Naive B cell (primary cell): ENCODE data around the gene GPR183. TPM values are rescaled to one million over a fixed set of nuclear protein-coding genes. Genes with fewer than 3 reads are reported as not detected.

Experiments used
- ATAC-seq, 2 donors: fragments of 150-1000 bp; cut with Tn5 transposase; 2 replicates each; pipeline ENCODE4 v1.10.0; 2021; ENCODE audit warnings: low read depth in 2 of 2, mild to moderate bottlenecking in 2 of 2, moderate library complexity in 2 of 2
- DNase-seq: peaks from one replicate; pipeline ENCODE4 v3.0.0; 2022
- H3K27ac Mint-ChIP-seq, 6 donors: one replicate each; pipeline ENCODE4 v1.8.0; 2020 to 2022; ENCODE audit warnings: mild to moderate bottlenecking in 6 of 6, mixed read lengths in 6 of 6, moderate library complexity in 5 of 6, inconsistent platforms in 2 of 6
- H3K27me3 Mint-ChIP-seq, 3 donors: one replicate each; pipeline ENCODE4 v1.8.0; 2021 to 2022; ENCODE audit warnings: mixed read lengths in 3 of 3, mild to moderate bottlenecking in 1 of 3
- H3K36me3 Mint-ChIP-seq, 2 donors: one replicate each; pipeline ENCODE4 v1.8.0; 2020 to 2022; ENCODE audit warnings: mixed read lengths in 2 of 2, inconsistent platforms in 1 of 2, mild to moderate bottlenecking in 1 of 2
- H3K4me1 Mint-ChIP-seq, 3 donors: one replicate each; pipeline ENCODE4 v1.8.0; 2020 to 2022; ENCODE audit warnings: mixed read lengths in 3 of 3, inconsistent platforms in 1 of 3, mild to moderate bottlenecking in 1 of 3, moderate library complexity in 1 of 3
- H3K4me3 Mint-ChIP-seq, 8 donors: one replicate each; pipeline ENCODE4 v1.8.0; 2020 to 2022; ENCODE audit warnings: mild to moderate bottlenecking in 8 of 8, mixed read lengths in 8 of 8, moderate library complexity in 8 of 8, inconsistent platforms in 2 of 8
- H3K9me3 Mint-ChIP-seq, 7 donors: one replicate each; pipeline ENCODE4 v1.8.0; 2020 to 2022; ENCODE audit warnings: mixed read lengths in 7 of 7, mild to moderate bottlenecking in 5 of 7, inconsistent platforms in 2 of 7, moderate library complexity in 1 of 7
- polyA plus RNA-seq, 6 donors: library from polyadenylated mRNA; unstranded; fragments of 300-500 nt; fragmentation: Illumina TruSeq; gene quantifications; one replicate each; pipeline ENCODE4 v1.2.3, GENCODE V29; 2021; ENCODE audit warnings: low read depth in 6 of 6

The GPR183 gene, protein sequence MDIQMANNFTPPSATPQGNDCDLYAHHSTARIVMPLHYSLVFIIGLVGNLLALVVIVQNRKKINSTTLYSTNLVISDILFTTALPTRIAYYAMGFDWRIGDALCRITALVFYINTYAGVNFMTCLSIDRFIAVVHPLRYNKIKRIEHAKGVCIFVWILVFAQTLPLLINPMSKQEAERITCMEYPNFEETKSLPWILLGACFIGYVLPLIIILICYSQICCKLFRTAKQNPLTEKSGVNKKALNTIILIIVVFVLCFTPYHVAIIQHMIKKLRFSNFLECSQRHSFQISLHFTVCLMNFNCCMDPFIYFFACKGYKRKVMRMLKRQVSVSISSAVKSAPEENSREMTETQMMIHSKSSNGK
- 100 to 1,000 TPM in 5 of 6 donors, 10 to 100 TPM in 1; 98.3 to 487 (median 158) TPM for polyA plus RNA-seq

DNA sequence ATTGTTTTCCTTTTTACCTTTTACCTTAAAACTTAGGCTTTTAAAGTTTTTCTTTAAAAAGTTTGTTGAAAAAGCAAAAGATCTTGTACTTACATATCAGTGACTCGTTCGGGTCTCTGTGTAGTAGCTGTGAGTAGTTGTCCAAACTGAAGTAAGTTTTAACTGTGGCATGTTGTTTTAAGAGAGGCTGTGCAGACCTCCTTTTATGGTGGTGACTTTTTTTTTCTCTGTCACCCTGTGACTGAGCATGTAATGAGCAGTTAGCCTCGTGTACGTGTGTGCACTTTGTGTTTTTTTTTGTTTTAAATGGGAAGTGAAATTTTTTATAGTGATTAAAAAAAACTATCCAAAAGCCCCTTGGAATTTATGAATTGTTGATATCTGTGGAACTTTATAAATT lies at the start of gene GPR183:
Gene GPR183 (minus strand): TSS at position 153 of the 400 bp plus-strand sequence. CDS start 11,254 bp downstream, outside the sequence.
- peak within 1 kb of the TSS; percentile 68 to 94 (median 91) for H3K4me3 Mint-ChIP-seq
- H3K27me3 Mint-ChIP-seq, result no peaks in the 10 kb centered on the region
- H3K4me1 Mint-ChIP-seq, result peaks cover 61 to 84% (median 80%) of the 10 kb centered on the region in 3 donors
- ATAC-seq (peak; percentile 92 to 94), DNase-seq (peak; percentile 70)
- peak within 1 kb of the TSS; percentile 86 to 98 (median 94) for H3K27ac Mint-ChIP-seq
- no peaks in the 10 kb centered on the region for H3K9me3 Mint-ChIP-seq
- H3K36me3 Mint-ChIP-seq, result peaks cover 10 to 17% of the 10 kb centered on the region in 2 donors

DNA sequence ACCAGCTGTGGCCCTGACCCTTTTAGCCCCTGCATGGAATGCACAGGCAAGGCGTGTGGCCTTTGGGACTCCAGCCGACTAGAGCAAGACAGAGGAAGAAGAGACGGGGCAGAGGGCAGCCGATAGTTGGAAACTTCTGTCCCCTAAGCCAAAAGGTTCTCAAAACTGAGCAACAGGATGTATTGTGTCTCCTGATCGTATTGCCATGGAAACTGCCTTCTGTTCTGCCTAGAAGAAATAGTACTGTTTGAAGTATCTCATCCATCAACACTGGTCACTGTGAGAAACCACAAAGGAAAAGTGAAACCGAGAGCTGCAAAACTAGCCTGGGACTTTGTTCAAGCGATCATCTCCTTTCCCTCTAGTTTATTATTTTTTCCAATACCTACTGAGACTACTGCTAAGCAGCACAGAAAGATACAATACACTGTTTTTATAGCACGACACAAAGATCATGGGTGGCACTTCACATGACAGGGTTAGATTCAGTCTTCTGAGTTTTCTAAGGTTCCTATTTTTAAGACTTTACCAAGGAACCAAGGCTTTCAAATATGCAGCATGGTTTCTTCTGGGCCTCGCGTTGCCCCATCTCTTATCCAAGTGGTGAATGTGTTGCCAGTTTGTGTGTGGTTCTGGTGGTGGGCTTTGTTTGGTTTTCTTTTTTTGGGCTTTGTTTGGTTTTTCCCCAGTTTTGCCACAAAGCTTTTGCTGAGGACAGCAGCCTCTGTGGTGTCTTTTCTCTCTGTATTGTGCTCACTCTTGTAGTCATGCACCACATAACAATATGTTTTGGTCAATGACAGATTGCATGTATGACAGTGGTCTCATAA lies 49.3 kb upstream of the GPR183 start:
- H3K36me3 Mint-ChIP-seq, result peaks cover 21 to 37% of the 10 kb centered on the region in 2 donors
- no peaks in the 10 kb centered on the region for H3K9me3 Mint-ChIP-seq
- H3K27me3 Mint-ChIP-seq, result no peaks in the 10 kb centered on the region
- H3K4me1 Mint-ChIP-seq, result peaks cover 62 to 83% (median 76%) of the 10 kb centered on the region in 3 donors
- peak; percentile 83 for DNase-seq
- peak; percentile 81 to 85 for ATAC-seq
- H3K27ac Mint-ChIP-seq, result peak overlapping the region; percentile 96 to 99 (median 98)
- H3K4me3 Mint-ChIP-seq, result peak overlapping the region; percentile 67 to 90 (median 74)

DNA sequence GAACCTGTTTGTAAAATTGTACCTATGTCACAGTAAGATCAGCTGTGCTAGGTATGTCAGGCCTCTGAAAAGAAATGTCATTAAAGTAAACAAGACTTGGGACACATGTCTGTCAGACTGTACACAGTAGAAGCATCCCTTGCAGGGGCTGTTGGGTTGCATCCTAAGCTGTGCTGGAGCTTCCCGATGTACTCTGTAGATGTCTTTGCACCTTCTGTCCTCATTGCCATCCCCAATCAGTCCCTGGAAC lies 48.7 kb upstream of the GPR183 start:
- peaks cover 21 to 31% of the 10 kb centered on the region in 2 donors for H3K36me3 Mint-ChIP-seq
- no peaks in the 10 kb centered on the region for H3K27me3 Mint-ChIP-seq
- ATAC-seq (peak in 1 of 2 donors; percentile 10), DNase-seq (no peak)
- H3K4me3 Mint-ChIP-seq, result peak overlapping the region; percentile 67 to 90 (median 74)
- no peaks in the 10 kb centered on the region for H3K9me3 Mint-ChIP-seq
- peak overlapping the region; percentile 96 to 99 (median 98) for H3K27ac Mint-ChIP-seq
- peaks cover 61 to 78% (median 70%) of the 10 kb centered on the region in 3 donors for H3K4me1 Mint-ChIP-seq

DNA sequence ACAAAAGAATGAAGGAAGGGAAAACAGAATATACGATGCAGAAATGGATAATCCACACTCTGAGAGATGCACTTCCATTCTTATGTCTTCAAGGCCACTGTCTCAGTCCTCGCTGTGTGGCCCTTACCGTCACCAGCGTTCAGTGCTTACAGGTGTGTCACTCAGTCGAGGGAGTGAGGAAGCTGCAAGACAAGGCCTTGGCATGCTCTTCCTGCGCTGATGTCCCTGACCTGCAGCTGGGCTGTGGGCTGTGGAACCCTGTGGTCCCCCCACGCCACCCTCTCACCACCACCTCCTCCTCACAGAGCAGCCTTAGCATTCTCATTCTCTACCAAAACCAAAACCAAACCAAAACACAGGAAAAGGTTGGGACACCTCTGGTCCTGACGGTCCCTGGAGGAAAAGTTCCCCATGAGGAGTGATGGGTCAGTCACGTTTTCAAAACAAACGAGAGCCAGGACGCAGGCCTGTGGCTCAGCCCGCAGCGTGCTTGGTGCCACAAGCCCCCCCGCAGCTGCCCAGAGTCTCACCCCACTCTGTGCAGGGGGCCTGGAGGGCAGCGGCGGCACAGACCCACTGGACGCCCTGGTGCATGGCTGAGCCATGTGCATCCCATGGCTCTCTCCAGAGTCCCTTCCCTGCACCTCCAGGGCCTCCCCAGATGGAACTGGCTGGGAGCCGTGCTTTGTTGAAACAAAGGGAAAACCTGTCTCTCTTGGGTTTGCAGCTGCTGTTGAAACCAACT lies 48.2 kb upstream of the GPR183 start:
- Mint-ChIP-seq H3K27me3 (no peaks in the 10 kb centered on the region), H3K27ac (peak overlapping the region; percentile 96 to 99 (median 98)), H3K9me3 (no peaks in the 10 kb centered on the region), H3K4me3 (peak overlapping the region; percentile 67 to 90 (median 74)), H3K36me3 (peaks cover 16 to 26% of the 10 kb centered on the region in 2 donors), H3K4me1 (peaks cover 56 to 74% (median 65%) of the 10 kb centered on the region in 3 donors)
- no peak for ATAC-seq
- DNase-seq, result no peak

DNA sequence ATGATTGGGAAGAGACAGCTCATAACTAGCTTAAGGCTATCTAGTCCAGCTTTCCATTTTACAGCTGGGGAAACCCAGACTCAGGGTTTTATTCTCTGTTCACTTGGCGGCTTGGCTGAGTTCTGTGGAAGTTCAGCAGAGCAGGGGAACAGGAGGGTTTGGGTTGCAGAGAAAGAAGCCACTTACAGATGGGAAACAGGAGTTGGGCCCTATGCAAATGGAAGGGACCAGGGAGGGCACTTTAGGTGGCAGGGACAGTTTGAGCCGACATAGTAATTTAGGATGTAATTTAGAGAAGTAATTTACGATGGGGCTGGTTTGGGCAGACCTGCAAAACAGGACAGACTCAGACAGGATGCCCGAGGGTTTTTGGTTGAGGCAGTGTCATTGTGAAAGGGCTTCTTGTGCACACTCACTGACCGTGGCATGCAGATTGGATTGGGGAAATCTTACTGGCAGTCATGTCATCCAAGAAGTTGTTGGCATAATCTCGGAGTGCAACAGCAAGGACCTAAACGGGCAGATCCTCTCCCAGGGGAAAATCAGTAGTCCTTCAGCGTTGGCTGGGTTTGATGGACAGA lies 47.3 kb upstream of the GPR183 start:
- ATAC-seq (peak in 1 of 2 donors; percentile 16), DNase-seq (peak; percentile 38)
- Mint-ChIP-seq H3K4me1 (peaks cover 50 to 71% (median 58%) of the 10 kb centered on the region in 3 donors), H3K4me3 (peak overlapping the region; percentile 54 to 88 (median 72)), H3K27ac (peak overlapping the region; percentile 94 to 98 (median 96)), H3K36me3 (peaks cover 8 to 30% of the 10 kb centered on the region in 2 donors), H3K9me3 (no peaks in the 10 kb centered on the region), H3K27me3 (no peaks in the 10 kb centered on the region)

DNA sequence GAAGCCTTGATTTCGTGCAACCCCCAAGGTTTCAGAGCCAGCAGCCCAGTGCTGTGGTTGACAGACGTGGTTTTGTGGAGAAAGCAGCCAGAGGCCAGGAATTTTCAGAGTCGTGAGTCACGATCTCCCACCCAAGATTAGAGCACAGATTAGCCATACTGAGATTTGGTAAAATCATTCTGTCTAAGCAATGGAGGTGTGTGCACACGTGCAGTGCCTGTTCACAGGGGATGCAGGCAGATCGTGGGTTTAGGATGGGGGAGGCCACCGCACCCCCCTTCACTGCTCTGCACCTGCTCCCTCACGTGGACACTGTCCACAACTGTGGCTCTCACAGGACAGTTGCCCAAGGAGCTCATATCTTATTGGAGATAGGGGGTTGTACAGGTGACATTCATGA lies 46.6 kb upstream of the GPR183 start:
- Mint-ChIP-seq H3K27ac (peak overlapping the region; percentile 20 to 98 (median 96)), H3K36me3 (peaks cover 10 to 32% of the 10 kb centered on the region in 2 donors), H3K4me3 (peak overlapping the region in 2 of 8 donors; percentile 10 to 71), H3K27me3 (no peaks in the 10 kb centered on the region), H3K9me3 (no peaks in the 10 kb centered on the region), H3K4me1 (peaks cover 49 to 70% (median 58%) of the 10 kb centered on the region in 3 donors)
- DNase-seq, result no peak
- no peak for ATAC-seq

DNA sequence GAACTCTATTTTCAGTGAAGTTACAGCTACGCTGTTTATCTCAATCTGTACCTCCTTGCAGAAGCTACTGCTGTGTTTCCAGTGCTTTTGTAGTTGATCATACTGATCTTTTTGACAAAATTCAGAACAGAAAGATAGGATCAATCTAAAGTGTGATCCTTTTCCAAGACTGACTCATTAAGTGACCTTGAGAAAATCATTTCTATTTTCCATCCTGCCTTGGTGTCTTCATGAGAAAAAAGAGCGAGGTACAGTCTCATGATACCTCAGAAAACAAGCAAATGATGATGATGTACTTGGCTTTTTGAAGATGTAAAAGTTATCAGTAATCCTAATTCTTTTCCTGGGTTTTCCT lies 46.0 kb upstream of the GPR183 start:
- Mint-ChIP-seq H3K27ac (peak overlapping the region in 5 of 6 donors; percentile 21 to 96 (median 78)), H3K36me3 (peaks cover 8 to 33% of the 10 kb centered on the region in 2 donors), H3K27me3 (no peaks in the 10 kb centered on the region), H3K4me1 (peaks cover 50 to 71% (median 59%) of the 10 kb centered on the region in 3 donors), H3K9me3 (no peaks in the 10 kb centered on the region), H3K4me3 (no peak overlapping the region)
- ATAC-seq (no peak), DNase-seq (no peak)

DNA sequence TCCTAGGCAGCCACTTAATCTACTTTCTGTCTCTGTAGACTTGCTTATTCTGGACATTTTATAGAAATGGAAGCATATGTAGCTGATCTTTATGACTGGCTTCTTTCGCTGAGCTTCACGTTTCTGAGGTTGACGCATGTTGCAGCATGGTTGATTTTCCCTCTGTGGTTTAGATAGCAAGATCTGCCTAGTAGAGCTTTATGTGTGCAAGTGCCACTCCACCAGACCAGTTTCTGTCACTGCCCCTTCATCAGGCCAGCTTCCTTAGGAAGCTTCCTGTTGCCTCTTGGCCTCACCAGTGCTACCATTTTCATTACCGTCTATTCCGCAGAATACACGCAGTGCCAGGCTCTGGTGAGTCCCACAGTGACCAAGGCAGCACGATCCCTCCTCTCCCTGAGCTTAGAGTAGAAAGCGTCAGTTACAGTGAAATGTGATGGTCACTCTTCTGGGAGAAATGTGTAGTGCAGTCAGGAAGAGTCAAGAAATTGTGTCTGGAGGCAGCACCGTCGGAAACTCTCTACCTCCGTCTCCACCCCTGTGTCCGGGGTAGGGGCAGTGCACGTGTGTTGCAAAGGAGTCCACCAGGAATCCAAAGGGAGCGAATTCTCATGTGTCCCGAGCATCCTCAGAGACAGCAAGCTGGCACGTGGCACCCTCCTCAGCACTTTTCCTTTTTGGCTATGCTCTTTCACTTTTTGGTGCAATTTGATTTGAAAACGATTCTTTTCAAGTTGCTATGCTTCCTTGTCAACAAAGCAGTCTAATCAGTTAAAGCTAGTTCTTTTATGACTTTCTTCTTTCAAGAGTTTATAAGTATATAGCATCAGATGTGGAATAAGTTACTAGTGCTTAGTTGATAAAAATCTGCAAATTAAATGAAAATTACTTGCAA lies 45.4 kb upstream of the GPR183 start:
- Mint-ChIP-seq H3K4me1 (peaks cover 52 to 71% (median 65%) of the 10 kb centered on the region in 3 donors), H3K4me3 (peak overlapping the region in 1 of 8 donors; percentile 34), H3K27ac (peak overlapping the region; percentile 66 to 96 (median 90)), H3K36me3 (peaks cover 12 to 33% of the 10 kb centered on the region in 2 donors), H3K27me3 (no peaks in the 10 kb centered on the region), H3K9me3 (no peaks in the 10 kb centered on the region)
- DNase-seq (no peak), ATAC-seq (no peak)

DNA sequence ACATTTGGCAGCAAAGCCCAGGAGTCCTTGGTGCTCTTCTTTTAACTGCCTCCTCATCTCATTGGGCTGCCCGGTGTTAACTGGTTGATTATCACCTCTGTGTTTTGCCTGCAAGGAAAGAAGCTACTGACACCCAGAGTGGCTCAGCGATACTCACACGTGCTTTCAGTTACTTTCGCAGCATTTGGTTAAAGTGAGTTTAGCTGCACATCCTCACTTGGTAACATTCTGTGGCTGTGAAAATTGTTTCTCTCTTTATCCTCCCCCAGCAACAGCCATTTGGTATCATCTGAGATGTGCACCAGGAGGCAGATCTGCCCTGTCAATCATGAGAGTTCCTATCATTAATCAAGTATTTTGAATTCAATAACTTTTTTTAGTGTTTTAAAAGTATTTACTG lies 44.6 kb upstream of the GPR183 start:
- no peak overlapping the region for H3K4me3 Mint-ChIP-seq
- peaks cover 57 to 71% (median 69%) of the 10 kb centered on the region in 3 donors for H3K4me1 Mint-ChIP-seq
- H3K36me3 Mint-ChIP-seq, result peaks cover 13 to 40% of the 10 kb centered on the region in 2 donors
- no peaks in the 10 kb centered on the region for H3K27me3 Mint-ChIP-seq
- ATAC-seq, result no peak
- peak overlapping the region in 3 of 6 donors; percentile 63 to 96 (median 67) for H3K27ac Mint-ChIP-seq
- H3K9me3 Mint-ChIP-seq, result no peaks in the 10 kb centered on the region
- no peak for DNase-seq

DNA sequence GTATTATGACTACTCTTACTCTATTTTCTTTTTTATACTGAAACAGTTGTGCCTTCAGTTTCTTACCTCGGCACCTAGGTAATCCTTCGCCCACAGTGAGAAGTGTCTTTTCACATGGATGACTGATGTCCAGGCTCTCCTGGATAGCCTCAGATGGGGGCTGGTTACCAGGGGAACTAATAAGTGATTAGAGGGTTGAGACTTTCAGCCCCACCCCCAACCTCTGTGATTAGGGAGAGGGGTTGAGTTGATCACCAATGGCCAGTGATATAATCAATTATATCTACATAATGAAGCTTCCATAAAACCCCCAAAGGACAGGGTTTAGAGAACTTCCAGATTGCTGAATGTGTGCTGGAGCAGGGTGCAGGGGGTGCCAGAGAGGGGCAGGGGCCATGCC lies 43.0 kb upstream of the GPR183 start:
- Mint-ChIP-seq H3K36me3 (peaks cover 20 to 53% of the 10 kb centered on the region in 2 donors), H3K4me3 (no peak overlapping the region), H3K27ac (peak overlapping the region in 5 of 6 donors; percentile 44 to 96 (median 90)), H3K27me3 (no peaks in the 10 kb centered on the region), H3K4me1 (peaks cover 57 to 72% (median 65%) of the 10 kb centered on the region in 3 donors), H3K9me3 (no peaks in the 10 kb centered on the region)
- no peak for DNase-seq
- ATAC-seq, result no peak

DNA sequence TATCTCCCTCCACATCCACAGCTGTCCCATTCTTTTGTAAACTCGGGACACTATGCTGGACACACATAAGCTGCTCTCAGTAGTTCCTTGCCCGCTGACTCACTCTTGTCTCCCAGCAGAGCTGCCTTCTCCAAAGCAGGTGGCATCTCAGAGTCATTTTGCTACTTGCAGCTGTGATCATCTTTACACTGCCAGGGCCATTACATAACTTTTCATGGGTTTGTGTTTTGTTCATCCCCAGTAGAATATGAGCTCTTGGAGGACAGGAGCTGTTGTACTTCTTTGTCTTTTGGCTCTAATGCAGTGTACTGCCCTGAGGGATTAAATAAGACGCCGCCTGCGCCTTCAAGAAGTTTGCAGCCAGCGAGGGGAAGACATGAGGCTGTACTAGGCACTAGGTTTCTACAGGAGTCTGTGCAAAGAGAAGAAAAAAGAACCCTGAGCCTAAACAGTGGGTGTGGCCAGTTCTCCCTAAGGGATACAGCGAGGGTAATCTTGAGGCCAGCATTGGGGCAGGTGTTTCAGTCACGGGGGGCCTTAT lies 40.8 kb upstream of the GPR183 start:
- ATAC-seq (peak; percentile 44 to 64), DNase-seq (no peak)
- H3K27ac Mint-ChIP-seq, result peak overlapping the region; percentile 88 to 95 (median 94)
- H3K4me3 Mint-ChIP-seq, result peak overlapping the region in 4 of 8 donors; percentile 34 to 54 (median 46)
- no peaks in the 10 kb centered on the region for H3K9me3 Mint-ChIP-seq
- H3K4me1 Mint-ChIP-seq, result peaks cover 51 to 56% (median 52%) of the 10 kb centered on the region in 3 donors
- no peaks in the 10 kb centered on the region for H3K27me3 Mint-ChIP-seq
- H3K36me3 Mint-ChIP-seq, result peaks cover 38 to 52% of the 10 kb centered on the region in 2 donors
